Gastrocnemius medialis (tissue), 4 donors: Measurements from ENCODE around the gene CLEC4D. TPM values are rescaled to one million over a fixed set of nuclear protein-coding genes. Genes with fewer than 3 reads are reported as not detected.
"Not testable (repeated sequence)": the region's sequence is repeated elsewhere in the genome, so short reads cannot be mapped to it uniquely, and the experiment has no call there.

Source experiments
- ATAC-seq, 2 donors: fragments of 150-250 bp; one replicate each; pipeline ENCODE4 v1.9.1; 2016
- DNase-seq, 2 donors: peaks; one replicate each; pipeline ENCODE4 v3.0.0-alpha.2; 2019
- H3K27ac ChIP-seq, 4 donors: fragments of 200-600 bp; sonication (generic); 1 replicate in 1 of 4; 2 replicates in 3 of 4; pipeline ENCODE4 v1.5.1; 2016 to 2018; ENCODE audit warnings: mild to moderate bottlenecking in 2 of 4, moderate library complexity in 1 of 4
- H3K27me3 ChIP-seq, 3 donors: fragments of 200-600 bp; sonication (generic) in 2 of 3; 1 replicate in 1 of 3; 2 replicates in 2 of 3; pipeline versions ENCODE4 v1.5.1 to v1.6.0; 2016 to 2019; ENCODE audit warnings: mild to moderate bottlenecking in 1 of 3, moderate library complexity in 1 of 3
- H3K36me3 ChIP-seq, 2 donors: fragments of 200-600 bp; sonication (generic) in 1 of 2; one replicate each; pipeline ENCODE4 v1.5.1; 2017 to 2018
- H3K4me1 ChIP-seq, 2 donors: fragments of 200-600 bp; sonication (generic) in 1 of 2; one replicate each; pipeline ENCODE4 v1.5.1; 2016 to 2017; ENCODE audit warnings: mild to moderate bottlenecking in 2 of 2
- H3K4me3 ChIP-seq, 4 donors: fragments of 200-600 bp; sonication (generic) in 3 of 4; 1 replicate in 1 of 4; 2 replicates in 3 of 4; pipeline ENCODE4 v1.5.1; 2016 to 2019; ENCODE audit warnings: mild to moderate bottlenecking in 2 of 4
- H3K9me3 ChIP-seq, 3 donors: fragments of 200-600 bp; sonication (generic) in 2 of 3; 1 replicate in 1 of 3; 2 replicates in 2 of 3; pipeline ENCODE4 v1.5.1; 2016 to 2019
- POLR2A ChIP-seq, 2 donors: fragments of 450-650 bp; IDR thresholded peaks; one replicate each; pipeline ENCODE4 v1.6.1; 2017; ENCODE audit warnings: antibody characterized with exemption in 2 of 2, mild to moderate bottlenecking in 2 of 2, moderate library complexity in 2 of 2
- in situ Hi-C, 4 donors: fragments of 200-750 bp; cut with MboI; loops; one replicate each; pipeline versions ENCODE4 v1.15.0 to v1.8.0; 2017; ENCODE audit warnings: low sequenced_read_pairs in 4 of 4
- intact Hi-C: fragments of 100-400 bp; cut with DNase I; formaldehyde crosslinking; loops from one replicate; pipeline ENCODE4 v1.15.1; 2023; ENCODE audit warnings: low total_unique reads
- total RNA-seq, 4 donors: library from RNA; depleted of rRNA; stranded (reverse); fragments of >200 nt; gene quantifications; one replicate each; pipeline versions ENCODE4 v1.1.0 to v1.2.3, GENCODE V29; 2016
- TF ChIP-seq, protein P1 (sequence below), 5 experiments: fragments of 450-650 bp in 3 of 5; fragments of 200-600 bp in 2 of 5; sonication (generic) in 2 of 5; IDR thresholded peaks in 4 of 5; conservative IDR thresholded peaks in 1 of 5; 1 replicate in 4 of 5; 2 replicates in 1 of 5; pipeline ENCODE4 v1.5.1; 2016 to 2019; ENCODE audit warnings: antibody characterized with exemption in 5 of 5, mild to moderate bottlenecking in 3 of 5, moderate library complexity in 3 of 5

Gene CLEC4D
- total RNA-seq, 4 donors from 2014 or later = 0.27 TPM; not detected in 3

DNA sequence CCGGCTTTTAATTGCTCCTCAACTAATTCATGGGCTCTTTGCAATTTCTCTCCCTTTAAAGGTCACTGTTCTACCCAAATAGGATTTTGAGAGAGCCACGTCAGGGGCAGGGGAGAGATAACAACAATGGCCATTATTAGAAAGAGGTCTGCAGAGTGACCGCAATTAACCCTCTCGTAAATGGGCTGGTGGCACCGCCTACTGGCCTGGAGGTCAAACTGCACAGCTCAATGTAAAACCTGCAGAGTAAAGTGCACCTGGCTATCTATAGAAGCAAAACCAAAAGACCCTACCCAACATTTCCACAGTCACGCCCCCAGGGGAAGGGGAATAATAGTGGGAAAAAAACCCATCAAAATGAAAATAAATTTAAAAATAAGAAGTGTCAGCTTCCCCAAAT lies 49.0 kb downstream of the CLEC4D start:
- in situ Hi-C loops (no loop called here), intact Hi-C loops (no loop called here)
- Histone ChIP-seq H3K4me3 (no peak overlapping the region), H3K36me3 (no peaks in the 10 kb centered on the region), H3K27ac (no peak overlapping the region), H3K9me3 (no peaks in the 10 kb centered on the region), H3K27me3 (no peaks in the 10 kb centered on the region), H3K4me1 (no peaks in the 10 kb centered on the region)
- ATAC-seq (no peak), DNase-seq (no peak)
- TF ChIP-seq POLR2A (IDR thresholded peaks at IDR 0.05) = no peak
- TF ChIP-seq, protein P1, sequence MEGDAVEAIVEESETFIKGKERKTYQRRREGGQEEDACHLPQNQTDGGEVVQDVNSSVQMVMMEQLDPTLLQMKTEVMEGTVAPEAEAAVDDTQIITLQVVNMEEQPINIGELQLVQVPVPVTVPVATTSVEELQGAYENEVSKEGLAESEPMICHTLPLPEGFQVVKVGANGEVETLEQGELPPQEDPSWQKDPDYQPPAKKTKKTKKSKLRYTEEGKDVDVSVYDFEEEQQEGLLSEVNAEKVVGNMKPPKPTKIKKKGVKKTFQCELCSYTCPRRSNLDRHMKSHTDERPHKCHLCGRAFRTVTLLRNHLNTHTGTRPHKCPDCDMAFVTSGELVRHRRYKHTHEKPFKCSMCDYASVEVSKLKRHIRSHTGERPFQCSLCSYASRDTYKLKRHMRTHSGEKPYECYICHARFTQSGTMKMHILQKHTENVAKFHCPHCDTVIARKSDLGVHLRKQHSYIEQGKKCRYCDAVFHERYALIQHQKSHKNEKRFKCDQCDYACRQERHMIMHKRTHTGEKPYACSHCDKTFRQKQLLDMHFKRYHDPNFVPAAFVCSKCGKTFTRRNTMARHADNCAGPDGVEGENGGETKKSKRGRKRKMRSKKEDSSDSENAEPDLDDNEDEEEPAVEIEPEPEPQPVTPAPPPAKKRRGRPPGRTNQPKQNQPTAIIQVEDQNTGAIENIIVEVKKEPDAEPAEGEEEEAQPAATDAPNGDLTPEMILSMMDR (IDR thresholded peaks at IDR 0.05 in 4 of 5, conservative IDR thresholded peaks at IDR 0.05 in 1 of 5) = no peak

DNA sequence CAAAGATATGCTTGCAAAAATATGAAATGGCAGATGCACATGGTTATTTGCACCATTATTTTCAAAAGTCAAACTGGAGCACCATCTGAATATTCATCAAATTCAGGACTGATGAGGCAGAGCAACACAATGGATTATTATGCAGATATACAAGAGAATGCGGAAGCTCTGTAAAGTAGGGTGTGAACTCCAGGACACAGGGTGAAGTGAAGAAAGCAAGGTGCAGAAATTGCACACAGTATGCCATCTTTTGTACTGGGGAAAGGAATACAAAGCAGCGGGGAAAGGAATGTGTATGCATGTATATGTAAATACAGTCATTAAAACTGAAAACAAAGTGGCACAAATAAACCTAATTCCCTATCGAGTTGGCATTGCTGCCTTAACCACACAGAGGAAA lies 50.1 kb downstream of the CLEC4D start:
- TF ChIP-seq, protein P1 (IDR thresholded peaks at IDR 0.05 in 4 of 5, conservative IDR thresholded peaks at IDR 0.05 in 1 of 5) = no peak
- no peaks in the 10 kb centered on the region for H3K36me3 ChIP-seq
- H3K4me3 ChIP-seq = no peak overlapping the region
- ATAC-seq = no peak
- intact Hi-C loops (no loop called here), in situ Hi-C loops (no loop called here)
- H3K4me1 ChIP-seq = no peaks in the 10 kb centered on the region
- DNase-seq = no peak
- no peaks in the 10 kb centered on the region for H3K27me3 ChIP-seq
- no peak overlapping the region for H3K27ac ChIP-seq
- no peaks in the 10 kb centered on the region for H3K9me3 ChIP-seq

DNA sequence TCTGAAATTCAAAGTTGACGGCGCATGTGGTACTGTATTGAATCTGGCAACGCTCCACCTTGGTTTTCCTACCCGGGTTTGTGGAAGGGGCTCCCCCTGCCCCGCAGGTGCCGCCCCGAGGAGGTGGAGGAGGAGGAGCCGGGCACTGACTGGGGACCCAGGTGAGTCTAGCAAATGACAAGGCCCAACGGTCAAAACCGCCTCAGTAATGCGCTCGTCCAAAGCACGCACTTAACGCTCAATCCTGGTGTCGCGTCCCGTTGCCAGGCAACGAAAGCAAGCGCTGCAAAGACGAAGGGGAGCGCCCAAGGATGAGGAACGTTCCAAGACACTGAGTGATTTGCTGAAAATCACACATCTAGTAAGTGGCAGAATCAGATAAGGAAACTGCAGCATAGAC lies 51.4 kb downstream of the CLEC4D start:
- no peaks in the 10 kb centered on the region for H3K36me3 ChIP-seq
- in situ Hi-C loops = no loop called here
- H3K27me3 ChIP-seq = no peaks in the 10 kb centered on the region
- no peak overlapping the region for H3K27ac ChIP-seq
- no peaks in the 10 kb centered on the region for H3K4me1 ChIP-seq
- H3K4me3 ChIP-seq = no peak overlapping the region
- ATAC-seq (no peak), DNase-seq (no peak)
- intact Hi-C loops = no loop called here
- TF ChIP-seq, protein P1 (IDR thresholded peaks at IDR 0.05 in 4 of 5, conservative IDR thresholded peaks at IDR 0.05 in 1 of 5) = no peak
- no peak for TF ChIP-seq POLR2A (IDR thresholded peaks at IDR 0.05)
- no peaks in the 10 kb centered on the region for H3K9me3 ChIP-seq

DNA sequence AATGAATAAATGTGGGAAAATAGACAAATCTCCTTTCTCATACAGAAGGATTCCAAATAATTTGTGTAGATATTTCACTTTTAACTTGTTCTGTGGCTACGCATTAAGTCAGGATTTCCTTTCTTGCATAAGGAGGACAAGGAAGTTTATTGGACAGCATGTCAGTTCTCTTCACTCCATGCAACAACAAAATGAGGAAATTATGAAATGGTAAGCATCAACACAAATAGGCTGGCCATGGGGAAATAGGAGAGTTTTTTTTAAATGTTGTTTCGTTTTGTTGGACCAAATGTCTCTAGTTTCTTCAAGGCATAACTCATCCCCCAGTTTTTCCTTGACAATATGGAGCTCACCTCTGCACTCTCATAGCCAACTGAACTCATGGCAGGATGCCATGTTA lies 52.7 kb downstream of the CLEC4D start:
- H3K9me3 ChIP-seq, DNase-seq, H3K4me3 ChIP-seq, H3K36me3 ChIP-seq, H3K27me3 ChIP-seq, in situ Hi-C loops, H3K4me1 ChIP-seq, intact Hi-C loops, H3K27ac ChIP-seq, ATAC-seq: not testable (repeated sequence)

DNA sequence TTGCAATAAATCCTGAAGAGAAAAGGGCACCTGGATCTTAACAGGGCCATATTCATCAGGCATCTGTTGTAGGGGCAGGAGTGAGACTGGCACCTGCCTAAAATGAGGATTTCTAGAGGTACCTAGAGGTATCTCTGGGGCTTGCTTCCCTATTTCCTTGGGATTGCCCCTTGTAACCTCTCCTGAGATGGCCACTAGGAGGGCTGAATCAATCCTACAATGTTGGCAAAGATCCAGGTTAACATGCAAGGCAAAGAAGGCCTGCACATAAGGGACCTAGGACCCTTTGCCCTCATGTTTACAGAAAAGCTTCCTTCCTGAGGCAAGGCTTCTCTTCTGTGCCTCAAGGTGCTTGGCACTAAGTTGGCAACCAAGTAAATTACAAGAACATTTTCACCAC lies 53.2 kb downstream of the CLEC4D start:
- in situ Hi-C loops (no loop called here), intact Hi-C loops (no loop called here)
- no peaks in the 10 kb centered on the region for H3K4me1 ChIP-seq
- TF ChIP-seq POLR2A (IDR thresholded peaks at IDR 0.05) = no peak
- TF ChIP-seq, protein P1 (IDR thresholded peaks at IDR 0.05 in 4 of 5, conservative IDR thresholded peaks at IDR 0.05 in 1 of 5) = no peak
- H3K4me3 ChIP-seq = no peak overlapping the region
- no peak for ATAC-seq
- H3K27ac ChIP-seq = no peak overlapping the region
- DNase-seq = no peak
- no peaks in the 10 kb centered on the region for H3K27me3 ChIP-seq
- no peaks in the 10 kb centered on the region for H3K9me3 ChIP-seq
- no peaks in the 10 kb centered on the region for H3K36me3 ChIP-seq

Other genes with a start within 250 kb of the CLEC4D start
- not detected for gene CLEC6A, start 57.5 kb upstream of the CLEC4D start, total RNA-seq
- gene CLEC4E, start 27.4 kb downstream of the CLEC4D start, total RNA-seq = under 1 TPM in 2 of 4 donors, not detected in 2; 0.35 to 0.58 TPM
- not detected for gene AICDA, start 99.4 kb downstream of the CLEC4D start, total RNA-seq
- gene MFAP5, start 149.3 kb downstream of the CLEC4D start, total RNA-seq = 10 to 100 TPM; 31.1 to 78.2 (median 52.0) TPM
- gene RIMKLB, start 184.5 kb downstream of the CLEC4D start, total RNA-seq = 10 to 100 TPM in 3 of 4 donors, 1 to 10 TPM in 1; 6.9 to 13.7 (median 11.5) TPM